GM19455 (cell line): Measurements from ENCODE around the gene KCNG4.
"Not testable (repeated sequence)": the region's sequence is repeated elsewhere in the genome, so short reads cannot be mapped to it uniquely, and the experiment has no call there.

ENCODE experiments used
- ATAC-seq: cut with Tn5 transposase; IDR thresholded peaks from one replicate; pipeline ENCODE4 v1.9.1; 2021; ENCODE audit not compliant: unreplicated experiment

KCNG4 gene

GRCh38 chr16:84207879-84208278 lies 31.9 kb downstream of the KCNG4 start:
- ATAC-seq, result no peak

- ATAC-seq, result no peak
These were observed 32.6 kb downstream of the KCNG4 start for GRCh38 chr16:84207251-84207650.

- no peak for ATAC-seq
These were observed 33.7 kb downstream of the KCNG4 start for GRCh38 chr16:84205976-84206691.

- not testable (repeated sequence) for ATAC-seq
These were observed 34.7 kb downstream of the KCNG4 start for GRCh38 chr16:84205123-84205522.

GRCh38 chr16:84204551-84204950 lies 35.3 kb downstream of the KCNG4 start:
- not testable (repeated sequence) for ATAC-seq

GRCh38 chr16:84199861-84200260 lies 40.0 kb downstream of the KCNG4 start:
- no peak for ATAC-seq

- no peak for ATAC-seq
These were observed 40.7 kb downstream of the KCNG4 start for GRCh38 chr16:84199097-84199496.

GRCh38 chr16:84198401-84198800 lies 41.4 kb downstream of the KCNG4 start:
- no peak for ATAC-seq

GRCh38 chr16:84197466-84198128 lies 42.2 kb downstream of the KCNG4 start:
- ATAC-seq, result no peak

GRCh38 chr16:84196727-84197394 lies 43.0 kb downstream of the KCNG4 start:
- ATAC-seq, result no peak

GRCh38 chr16:84196101-84196500 lies 43.7 kb downstream of the KCNG4 start:
- ATAC-seq, result no peak

GRCh38 chr16:84195201-84196093 lies 44.4 kb downstream of the KCNG4 start:
- no peak for ATAC-seq

- no peak for ATAC-seq
These were observed 45.2 kb downstream of the KCNG4 start for GRCh38 chr16:84194470-84195200.

- ATAC-seq, result no peak
These were observed 45.8 kb downstream of the KCNG4 start for GRCh38 chr16:84194018-84194417.

GRCh38 chr16:84193480-84193879 lies 46.3 kb downstream of the KCNG4 start:
- ATAC-seq, result no peak

- no peak for ATAC-seq
These were observed 48.3 kb downstream of the KCNG4 start for GRCh38 chr16:84191466-84191865.

- ATAC-seq, result no peak
These were observed 49.0 kb downstream of the KCNG4 start, which contains the start of gene ADAD2 for GRCh38 chr16:84190731-84191388. Gene ADAD2 (plus strand): TSS chr16:84191157. CDS start chr16:84191231, 74 bp downstream.

GRCh38 chr16:84186685-84187437 lies 53.0 kb downstream of the KCNG4 start, which contains the start of gene TAF1C:
Gene TAF1C (minus strand): TSS chr16:84187057. CDS start chr16:84184988, 2,069 bp downstream.
- ATAC-seq, result peak; percentile 97

GRCh38 chr16:84184775-84185174 lies 55.0 kb downstream of the KCNG4 start:
- no peak for ATAC-seq
